Measurements from ENCODE around the gene OGDH.

DNA sequence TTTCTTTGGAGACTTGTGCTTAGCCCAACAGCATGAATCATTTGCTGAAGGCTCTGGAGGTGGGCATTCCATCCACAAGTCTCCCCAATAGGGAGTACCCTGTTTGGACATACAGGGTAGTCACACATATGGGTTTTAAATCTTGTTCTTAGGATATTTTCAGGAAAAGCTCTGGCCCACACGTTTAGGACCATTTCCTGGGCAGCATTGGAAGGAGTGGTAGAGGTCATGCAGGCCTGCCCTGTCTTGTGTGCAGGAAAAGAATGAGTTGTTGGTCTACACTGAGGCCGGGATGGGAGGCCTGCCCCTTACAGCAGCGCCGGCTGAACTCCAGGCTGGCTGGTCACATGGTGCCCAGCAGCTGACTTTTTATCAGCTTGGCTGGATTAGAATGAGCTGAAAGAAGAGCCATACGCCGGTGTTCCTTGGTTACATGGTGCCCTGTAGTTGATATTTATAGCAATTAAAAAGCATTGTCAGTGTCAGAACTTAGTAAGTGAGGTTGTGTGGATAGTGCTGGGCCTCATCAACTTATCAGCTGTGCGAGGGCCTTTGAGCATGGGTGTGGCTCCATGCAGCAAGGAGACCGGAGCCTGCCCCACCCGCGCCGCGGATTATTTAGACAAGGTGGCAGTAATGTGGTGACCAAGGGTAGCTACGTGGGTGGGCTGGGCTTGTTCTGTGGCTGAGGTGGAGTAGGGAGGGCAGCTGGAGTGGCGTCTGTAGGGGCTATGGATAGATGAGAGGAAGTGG is 28.6 kb downstream of the OGDH start:
- no peak for TF ChIP-seq CTCF (IDR thresholded peaks at IDR 0.05; ENCODE audit: insufficient read depth, low read depth, low read length)
- no peak for TF ChIP-seq EZH2 (IDR thresholded peaks at IDR 0.05; ENCODE audit: insufficient read depth, low read length)
